ENCODE data around the gene CHIT1. TPM values are rescaled to one million over a fixed set of nuclear protein-coding genes. Genes with fewer than 3 reads are reported as not detected.

CHIT1 gene
- total RNA-seq, 1 donor, result under 0.01 TPM

DNA sequence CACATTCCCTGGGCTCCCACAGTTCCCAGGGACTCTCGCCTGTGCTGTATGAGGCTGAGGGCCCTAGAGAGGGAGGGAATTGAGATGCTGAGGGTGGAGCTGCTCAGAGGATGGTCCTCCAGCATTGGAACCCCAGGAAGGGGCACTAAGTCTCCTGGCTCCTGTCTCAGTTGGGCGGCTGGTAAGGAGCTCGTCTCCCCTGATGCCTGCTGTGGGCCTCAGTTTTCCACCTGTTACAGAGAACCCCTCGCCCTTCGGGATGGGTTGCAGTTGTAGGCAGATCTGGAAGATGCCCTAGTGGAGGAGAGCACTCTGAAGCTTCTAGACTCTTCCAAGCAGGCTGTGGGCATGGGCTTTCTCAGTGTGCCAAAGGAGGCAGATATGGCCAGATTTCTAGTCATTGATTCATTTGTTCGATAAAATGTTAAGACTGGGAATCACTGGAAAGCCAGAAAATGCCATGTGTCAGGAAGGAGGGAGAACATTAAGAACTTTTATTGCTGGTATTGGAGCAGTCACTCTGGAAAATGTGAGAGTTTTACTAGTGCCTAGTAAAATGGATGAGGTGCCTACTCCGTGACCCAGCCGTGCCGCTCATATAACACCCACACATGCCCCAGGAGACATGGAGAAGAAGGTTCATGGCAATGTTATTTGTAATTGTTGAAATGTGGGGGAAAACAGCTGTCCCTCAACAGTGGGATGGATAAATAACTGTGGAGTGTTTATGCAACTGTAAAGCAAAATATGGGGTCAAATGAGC, 53.0 kb downstream of the CHIT1 start:
- Histone ChIP-seq H3K4me3 (ENCODE audit: insufficient read depth, low read length) (no peak overlapping the region), H3K4me1 (ENCODE audit: insufficient read depth, low read length) (peaks cover 36% of the 10 kb centered on the region), H2AFZ (ENCODE audit: low read length) (peak overlapping the region; percentile 2), H3K27ac (ENCODE audit: low read depth, low read length) (peak overlapping the region; percentile 82), H3K27me3 (ENCODE audit: insufficient read depth, low read length) (no peaks in the 10 kb centered on the region), H3K79me2 (ENCODE audit: insufficient read depth, low read length) (no peaks in the 10 kb centered on the region), H4K20me1 (ENCODE audit: insufficient read depth, low read length) (no peaks in the 10 kb centered on the region), H3K36me3 (ENCODE audit: insufficient read depth, low read length) (no peaks in the 10 kb centered on the region), H3K9me3 (ENCODE audit: low read depth, low read length) (no peaks in the 10 kb centered on the region), H3K4me2 (ENCODE audit: insufficient read depth, low read length) (peak overlapping the region; percentile 58)
- DNase-seq (ENCODE audit: insufficient read length, low spot score, missing footprints), result peak; percentile 75
- TF ChIP-seq, protein P1, sequence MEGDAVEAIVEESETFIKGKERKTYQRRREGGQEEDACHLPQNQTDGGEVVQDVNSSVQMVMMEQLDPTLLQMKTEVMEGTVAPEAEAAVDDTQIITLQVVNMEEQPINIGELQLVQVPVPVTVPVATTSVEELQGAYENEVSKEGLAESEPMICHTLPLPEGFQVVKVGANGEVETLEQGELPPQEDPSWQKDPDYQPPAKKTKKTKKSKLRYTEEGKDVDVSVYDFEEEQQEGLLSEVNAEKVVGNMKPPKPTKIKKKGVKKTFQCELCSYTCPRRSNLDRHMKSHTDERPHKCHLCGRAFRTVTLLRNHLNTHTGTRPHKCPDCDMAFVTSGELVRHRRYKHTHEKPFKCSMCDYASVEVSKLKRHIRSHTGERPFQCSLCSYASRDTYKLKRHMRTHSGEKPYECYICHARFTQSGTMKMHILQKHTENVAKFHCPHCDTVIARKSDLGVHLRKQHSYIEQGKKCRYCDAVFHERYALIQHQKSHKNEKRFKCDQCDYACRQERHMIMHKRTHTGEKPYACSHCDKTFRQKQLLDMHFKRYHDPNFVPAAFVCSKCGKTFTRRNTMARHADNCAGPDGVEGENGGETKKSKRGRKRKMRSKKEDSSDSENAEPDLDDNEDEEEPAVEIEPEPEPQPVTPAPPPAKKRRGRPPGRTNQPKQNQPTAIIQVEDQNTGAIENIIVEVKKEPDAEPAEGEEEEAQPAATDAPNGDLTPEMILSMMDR (IDR thresholded peaks at IDR 0.05; ENCODE audit: extremely low read depth, low read depth, low read length), result no peak

DNA sequence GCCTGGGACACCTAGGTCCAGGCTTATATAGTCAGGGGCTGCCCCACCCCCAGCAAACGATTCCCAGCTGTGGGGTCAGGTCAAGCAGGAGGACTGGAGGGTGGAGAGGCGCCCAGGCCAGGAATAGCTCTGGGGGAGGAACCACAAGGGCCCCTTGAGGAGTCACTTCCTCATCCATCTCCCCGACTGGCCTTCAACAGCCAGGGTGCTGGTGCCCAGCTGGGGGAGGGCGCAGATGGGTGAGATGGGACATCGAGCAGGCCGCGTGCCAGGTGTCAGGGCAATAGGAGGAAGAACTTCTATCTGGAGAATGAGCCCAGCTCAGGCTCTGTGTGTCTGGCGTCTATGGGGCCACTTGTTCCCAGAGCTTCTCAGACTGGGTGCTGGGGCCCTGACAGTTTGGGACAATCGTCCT, 53.6 kb downstream of the CHIT1 start:
- H3K4me1 ChIP-seq (ENCODE audit: insufficient read depth, low read length), result peaks cover 36% of the 10 kb centered on the region

DNA sequence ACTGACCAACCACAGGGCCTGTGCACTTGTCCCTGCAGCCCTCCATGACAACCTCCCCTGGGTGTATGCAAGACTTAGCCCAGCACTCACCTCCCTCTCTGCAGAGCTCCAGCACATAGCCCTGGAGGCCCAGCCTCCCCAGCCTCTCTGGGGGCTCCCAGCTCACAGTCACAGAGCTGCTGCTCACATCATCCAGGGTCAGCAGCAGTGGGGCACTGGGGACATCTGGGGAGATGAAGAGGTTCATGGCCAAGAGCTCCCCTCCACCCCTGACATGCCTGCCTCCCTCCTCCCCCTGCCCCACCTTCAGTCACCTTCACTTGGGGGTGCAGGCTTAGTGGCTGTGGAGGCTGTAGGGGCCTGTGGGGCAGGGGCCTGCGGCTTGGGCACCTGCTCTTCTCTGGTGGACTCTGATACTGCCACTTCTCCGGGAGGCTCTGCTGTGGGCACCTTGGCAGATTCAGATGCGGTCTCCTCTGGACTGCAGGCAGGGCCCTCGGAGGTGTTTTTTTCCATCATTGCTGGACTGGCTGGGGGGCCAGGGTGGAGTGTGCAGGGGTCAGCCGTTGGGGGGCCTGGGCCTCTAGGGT, 54.1 kb downstream of the CHIT1 start, which contains the start of gene MYBPH:
MYBPH (minus strand) TSS at position 590 of the 590 bp plus-strand sequence; CDS start at position 519, 71 bp downstream.
- Histone ChIP-seq H3K4me2 (ENCODE audit: insufficient read depth, low read length) (peak within 1 kb of the TSS; percentile 14), H3K27me3 (ENCODE audit: insufficient read depth, low read length) (no peaks in the 10 kb centered on the region), H3K9me3 (ENCODE audit: low read depth, low read length) (no peaks in the 10 kb centered on the region), H3K79me2 (ENCODE audit: insufficient read depth, low read length) (no peaks in the 10 kb centered on the region), H3K36me3 (ENCODE audit: insufficient read depth, low read length) (no peaks in the 10 kb centered on the region), H3K4me3 (ENCODE audit: insufficient read depth, low read length) (no peak within 1 kb of the TSS), H3K4me1 (ENCODE audit: insufficient read depth, low read length) (peaks cover 36% of the 10 kb centered on the region), H4K20me1 (ENCODE audit: insufficient read depth, low read length) (no peaks in the 10 kb centered on the region), H2AFZ (ENCODE audit: low read length) (no peak within 1 kb of the TSS), H3K27ac (ENCODE audit: low read depth, low read length) (peak within 1 kb of the TSS; percentile 82)
- TF ChIP-seq, protein P1 (IDR thresholded peaks at IDR 0.05; ENCODE audit: extremely low read depth, low read depth, low read length), result no peak
- DNase-seq (ENCODE audit: insufficient read length, low spot score, missing footprints), result peak; percentile 76

More for the DNA sequence above, 53.6 kb downstream of the CHIT1 start:
- H2AFZ ChIP-seq (ENCODE audit: low read length), result no peak overlapping the region
- H3K36me3 ChIP-seq (ENCODE audit: insufficient read depth, low read length), result no peaks in the 10 kb centered on the region
- H3K79me2 ChIP-seq (ENCODE audit: insufficient read depth, low read length), result no peaks in the 10 kb centered on the region
- peak overlapping the region; percentile 82 for H3K27ac ChIP-seq (ENCODE audit: low read depth, low read length)
- H3K4me3 ChIP-seq (ENCODE audit: insufficient read depth, low read length), result no peak overlapping the region
- H3K9me3 ChIP-seq (ENCODE audit: low read depth, low read length), result no peaks in the 10 kb centered on the region
- TF ChIP-seq, protein P1 (IDR thresholded peaks at IDR 0.05; ENCODE audit: extremely low read depth, low read depth, low read length), result no peak
- peak; percentile 81 for DNase-seq (ENCODE audit: insufficient read length, low spot score, missing footprints)
- H3K4me2 ChIP-seq (ENCODE audit: insufficient read depth, low read length), result no peak overlapping the region
- no peaks in the 10 kb centered on the region for H3K27me3 ChIP-seq (ENCODE audit: insufficient read depth, low read length)
- no peaks in the 10 kb centered on the region for H4K20me1 ChIP-seq (ENCODE audit: insufficient read depth, low read length)

DNA sequence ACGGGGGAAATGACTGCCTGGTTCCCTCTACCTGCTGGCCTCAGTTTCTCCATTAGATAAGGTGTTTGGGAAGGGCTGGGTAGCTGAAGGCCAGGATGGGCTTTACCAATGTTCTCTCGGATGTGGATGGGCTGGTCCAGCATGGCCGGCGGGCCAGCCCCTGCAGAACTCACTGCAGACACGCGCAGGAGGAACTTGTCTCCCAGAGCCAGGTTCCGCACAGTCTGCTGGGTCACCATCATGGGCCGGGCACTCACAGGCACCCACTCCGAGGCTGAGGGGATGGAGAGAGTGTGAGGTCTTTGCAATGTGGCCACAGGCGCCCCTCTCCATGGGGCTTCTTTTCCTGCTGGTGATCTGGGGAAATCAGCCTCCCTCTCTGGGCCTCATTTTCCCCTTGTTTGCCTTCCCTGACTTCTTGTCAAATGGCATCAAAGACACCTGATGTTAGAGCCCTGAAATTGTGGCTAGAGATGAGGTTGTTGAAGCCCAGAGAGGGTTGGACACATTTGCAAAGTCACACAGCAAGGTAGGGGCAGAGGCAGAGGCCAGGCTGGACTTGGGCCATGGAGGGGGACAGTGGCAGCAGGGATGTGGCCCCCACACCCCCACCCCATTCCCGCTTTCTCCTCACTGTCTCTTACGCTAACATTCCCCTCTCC, 55.0 kb downstream of the CHIT1 start:
- H3K27ac ChIP-seq (ENCODE audit: low read depth, low read length), result no peak overlapping the region
- H2AFZ ChIP-seq (ENCODE audit: low read length), result no peak overlapping the region
- H4K20me1 ChIP-seq (ENCODE audit: insufficient read depth, low read length), result no peaks in the 10 kb centered on the region
- peak; percentile 31 for DNase-seq (ENCODE audit: insufficient read length, low spot score, missing footprints)
- no peak overlapping the region for H3K4me2 ChIP-seq (ENCODE audit: insufficient read depth, low read length)
- peaks cover 36% of the 10 kb centered on the region for H3K4me1 ChIP-seq (ENCODE audit: insufficient read depth, low read length)
- no peaks in the 10 kb centered on the region for H3K79me2 ChIP-seq (ENCODE audit: insufficient read depth, low read length)
- H3K4me3 ChIP-seq (ENCODE audit: insufficient read depth, low read length), result no peak overlapping the region
- H3K36me3 ChIP-seq (ENCODE audit: insufficient read depth, low read length), result no peaks in the 10 kb centered on the region
- no peaks in the 10 kb centered on the region for H3K9me3 ChIP-seq (ENCODE audit: low read depth, low read length)
- TF ChIP-seq, protein P1 (IDR thresholded peaks at IDR 0.05; ENCODE audit: extremely low read depth, low read depth, low read length), result no peak
- no peaks in the 10 kb centered on the region for H3K27me3 ChIP-seq (ENCODE audit: insufficient read depth, low read length)

Data from osteoblast (primary cell).